ENCODE results near the gene USP30. TPM values are rescaled to one million over a fixed set of nuclear protein-coding genes. Genes with fewer than 3 reads are reported as not detected.
A peak's percentile ranks its signal among the peaks of the same experiment; 100 is the strongest.

USP30 gene
- total RNA-seq, 1 experiment from 2014 or later, result 12.5 TPM

DNA sequence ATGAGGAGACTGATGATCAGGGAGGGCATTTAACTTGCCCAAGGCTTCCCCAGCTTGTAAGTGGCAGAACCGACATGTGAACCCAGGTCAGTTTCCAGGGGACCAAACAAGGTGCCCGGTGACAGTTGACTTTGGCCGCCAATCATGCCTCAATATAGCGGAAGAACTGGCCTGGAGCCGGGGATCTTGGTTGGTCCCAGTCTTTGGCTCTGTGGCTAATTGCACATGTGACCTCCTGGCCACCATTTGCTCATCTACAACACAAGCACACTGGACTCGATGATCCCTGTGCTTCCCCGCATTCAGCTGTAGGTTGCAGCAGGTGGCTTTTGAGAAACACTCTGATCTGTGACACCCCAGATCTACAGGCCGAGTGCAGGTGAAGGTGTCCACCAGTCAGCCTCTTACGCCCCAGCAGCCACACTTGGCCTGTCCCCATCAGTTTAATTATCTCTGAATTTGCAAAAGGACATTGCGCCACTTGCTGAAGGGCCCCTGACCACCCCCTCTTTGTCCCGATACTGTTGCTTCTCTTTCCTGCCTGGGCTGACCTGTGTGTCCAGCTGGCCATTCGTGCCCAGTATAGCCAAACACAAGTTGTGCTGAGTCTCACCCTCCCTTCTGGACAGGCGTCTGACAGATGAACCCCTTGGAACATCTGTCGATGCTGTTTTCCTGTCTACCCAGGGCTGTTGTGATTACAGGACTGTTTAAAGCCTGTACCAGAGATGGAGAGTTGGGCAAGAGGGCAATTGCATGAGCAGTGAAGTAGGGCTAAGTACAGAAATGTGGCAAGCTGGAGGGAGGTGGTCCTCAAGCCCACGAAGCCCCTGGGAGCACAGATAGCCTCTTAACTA is 78.1 kb downstream of the USP30 start:
- no peak for DNase-seq
- H3K79me2 ChIP-seq (ENCODE audit: low read depth), result no peaks in the 10 kb centered on the region
- no peaks in the 10 kb centered on the region for H3K9me2 ChIP-seq (ENCODE audit: insufficient read depth)
- ChIA-PET POLR2A (ENCODE audit: unreplicated experiment) (no interaction called here), CTCF (interaction anchor here (0.9 kb wide), 1 partner anchor 19 kb away, joined by 3 read pairs; no protein-coding TSS in a partner anchor)
- H3K9me3 ChIP-seq (ENCODE audit: insufficient read depth, low read depth), result no peaks in the 10 kb centered on the region
- BruUV-seq (replicated peaks), result no TSS peak
- H3K36me3 ChIP-seq (ENCODE audit: low read depth), result no peaks in the 10 kb centered on the region
- H3K4me2 ChIP-seq, result no peak overlapping the region
- 0 out of 2 replicates have a peak, but pooled peaks cover 4% of the 10 kb centered on the region for H3K4me1 ChIP-seq (replicated peaks; ENCODE audit: insufficient read depth)
- intact Hi-C loops (cut with micrococcal nuclease; ENCODE audit: unreplicated experiment), result no loop called here
- peaks cover 31% of the 10 kb centered on the region for H3K27me3 ChIP-seq (ENCODE audit: insufficient read depth, low read depth)
- no peak overlapping the region for H2AFZ ChIP-seq
- no peak overlapping the region for H3K27ac ChIP-seq
- H3F3A ChIP-seq (ENCODE audit: insufficient read depth, low read depth), result no peaks in the 10 kb centered on the region
- H3K4me3 ChIP-seq, result no peak overlapping the region
- no peaks in the 10 kb centered on the region for H4K20me1 ChIP-seq (ENCODE audit: insufficient read depth)
- no peak for TF ChIP-seq EZH2 (IDR thresholded peaks at IDR 0.05; ENCODE audit: low read depth)
- TF ChIP-seq, protein P1, sequence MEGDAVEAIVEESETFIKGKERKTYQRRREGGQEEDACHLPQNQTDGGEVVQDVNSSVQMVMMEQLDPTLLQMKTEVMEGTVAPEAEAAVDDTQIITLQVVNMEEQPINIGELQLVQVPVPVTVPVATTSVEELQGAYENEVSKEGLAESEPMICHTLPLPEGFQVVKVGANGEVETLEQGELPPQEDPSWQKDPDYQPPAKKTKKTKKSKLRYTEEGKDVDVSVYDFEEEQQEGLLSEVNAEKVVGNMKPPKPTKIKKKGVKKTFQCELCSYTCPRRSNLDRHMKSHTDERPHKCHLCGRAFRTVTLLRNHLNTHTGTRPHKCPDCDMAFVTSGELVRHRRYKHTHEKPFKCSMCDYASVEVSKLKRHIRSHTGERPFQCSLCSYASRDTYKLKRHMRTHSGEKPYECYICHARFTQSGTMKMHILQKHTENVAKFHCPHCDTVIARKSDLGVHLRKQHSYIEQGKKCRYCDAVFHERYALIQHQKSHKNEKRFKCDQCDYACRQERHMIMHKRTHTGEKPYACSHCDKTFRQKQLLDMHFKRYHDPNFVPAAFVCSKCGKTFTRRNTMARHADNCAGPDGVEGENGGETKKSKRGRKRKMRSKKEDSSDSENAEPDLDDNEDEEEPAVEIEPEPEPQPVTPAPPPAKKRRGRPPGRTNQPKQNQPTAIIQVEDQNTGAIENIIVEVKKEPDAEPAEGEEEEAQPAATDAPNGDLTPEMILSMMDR (conservative IDR thresholded peaks at IDR 0.05), result no peak

DNA sequence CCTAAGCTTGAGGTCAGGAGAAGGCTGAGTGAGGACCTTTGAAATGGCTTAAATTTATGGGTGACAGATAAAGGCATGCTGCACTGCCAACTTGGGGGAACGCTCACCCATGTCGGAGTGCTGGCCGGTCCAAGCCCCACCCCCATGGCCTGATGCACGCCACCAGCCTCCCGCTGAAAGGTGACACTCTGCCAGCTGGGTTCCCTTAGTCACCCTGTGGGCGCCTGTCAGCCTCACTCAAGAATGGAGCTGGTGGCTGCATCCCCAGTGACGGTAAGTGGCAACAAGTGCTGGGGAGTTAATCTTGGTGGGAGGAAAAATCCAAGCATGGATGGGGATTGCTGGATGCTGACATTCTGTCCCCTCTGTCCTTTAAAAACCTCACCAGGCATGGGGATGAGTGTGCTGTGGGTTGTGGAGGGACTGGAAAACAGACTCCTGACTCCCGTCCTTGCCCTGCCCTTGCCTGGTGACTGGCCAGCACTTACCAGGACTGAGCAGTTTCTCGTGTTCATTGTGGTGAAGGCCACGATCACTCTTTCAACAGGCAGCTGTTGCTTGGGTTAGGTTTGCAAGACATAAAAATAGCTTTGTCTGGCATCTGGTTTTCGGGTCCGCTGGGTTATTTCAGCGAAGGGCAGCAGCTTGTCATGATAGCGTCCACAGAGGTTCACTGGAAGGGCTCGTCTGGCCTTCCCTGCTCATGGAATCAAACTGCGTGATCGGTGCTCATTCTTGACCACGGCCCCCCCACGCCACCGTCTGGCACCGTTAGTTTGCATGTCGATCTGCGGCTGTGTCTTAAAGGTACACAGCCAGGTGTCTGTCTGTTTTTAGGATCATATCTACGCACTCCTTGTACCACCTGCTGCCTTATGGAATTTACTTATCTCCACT is 79.0 kb downstream of the USP30 start:
- Histone ChIP-seq H3K4me2 (no peak overlapping the region), H3K4me3 (no peak overlapping the region), H3K36me3 (ENCODE audit: low read depth) (no peaks in the 10 kb centered on the region), H3F3A (ENCODE audit: insufficient read depth, low read depth) (no peaks in the 10 kb centered on the region), H2AFZ (no peak overlapping the region), H3K9me2 (ENCODE audit: insufficient read depth) (no peaks in the 10 kb centered on the region), H4K20me1 (ENCODE audit: insufficient read depth) (no peaks in the 10 kb centered on the region), H3K9me3 (ENCODE audit: insufficient read depth, low read depth) (no peaks in the 10 kb centered on the region), H3K27ac (no peak overlapping the region), H3K4me1 (replicated peaks; ENCODE audit: insufficient read depth) (0 out of 2 replicates have a peak, but pooled peaks cover 4% of the 10 kb centered on the region), H3K27me3 (ENCODE audit: insufficient read depth, low read depth) (peaks cover 31% of the 10 kb centered on the region), H3K79me2 (ENCODE audit: low read depth) (no peaks in the 10 kb centered on the region)
- BruUV-seq (replicated peaks), result no TSS peak
- no peak for TF ChIP-seq EZH2 (IDR thresholded peaks at IDR 0.05; ENCODE audit: low read depth)
- TF ChIP-seq, protein P1 (conservative IDR thresholded peaks at IDR 0.05), result no peak
- ChIA-PET POLR2A (ENCODE audit: unreplicated experiment) (no interaction called here), CTCF (interaction anchor here (0.9 kb wide), 1 partner anchor 19 kb away, joined by 3 read pairs; no protein-coding TSS in a partner anchor)
- intact Hi-C loops (cut with micrococcal nuclease; ENCODE audit: unreplicated experiment), result no loop called here
- DNase-seq, result peak in 1 of 2 experiments; percentile 47

DNA sequence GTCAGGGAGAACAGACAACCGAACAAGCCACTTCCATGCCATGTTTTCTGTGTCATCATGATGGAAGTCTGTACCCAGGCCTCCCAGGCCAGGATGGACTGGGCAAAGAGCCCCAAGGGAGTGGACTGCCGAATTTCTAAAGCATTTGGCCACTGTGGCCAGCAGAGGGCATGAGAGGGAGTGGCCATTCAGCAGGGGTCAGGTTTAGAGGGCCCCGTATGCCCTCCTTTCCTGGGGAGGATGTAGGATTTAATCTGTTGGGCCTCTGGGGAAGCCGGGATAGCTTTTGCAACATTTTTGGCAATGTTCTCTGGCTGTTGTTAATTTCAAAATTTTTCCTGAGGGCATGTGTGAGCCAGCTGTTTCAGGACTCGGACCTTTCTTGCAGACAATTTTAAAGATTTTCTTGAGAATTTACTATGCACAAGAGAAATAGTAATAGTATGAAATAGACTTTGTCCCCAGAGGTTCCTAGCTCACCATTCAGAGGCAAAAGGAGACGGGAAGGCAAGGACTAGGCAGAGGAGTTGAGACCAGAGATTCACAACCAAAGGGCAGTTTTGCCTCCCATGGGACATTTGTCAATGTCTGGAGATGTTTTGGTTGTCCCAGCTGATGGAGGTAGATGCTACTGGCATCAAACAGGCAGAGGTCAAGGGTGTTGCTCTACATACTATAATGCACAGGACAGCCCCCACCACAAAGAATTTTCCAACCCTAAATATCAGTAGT is 82.0 kb downstream of the USP30 start:
- Histone ChIP-seq H3K9me2 (ENCODE audit: insufficient read depth) (no peaks in the 10 kb centered on the region), H3K79me2 (ENCODE audit: low read depth) (no peaks in the 10 kb centered on the region), H3K4me2 (no peak overlapping the region), H2AFZ (no peak overlapping the region), H3K27ac (no peak overlapping the region), H3K4me3 (no peak overlapping the region), H3K27me3 (ENCODE audit: insufficient read depth, low read depth) (peaks cover 47% of the 10 kb centered on the region), H4K20me1 (ENCODE audit: insufficient read depth) (no peaks in the 10 kb centered on the region), H3F3A (ENCODE audit: insufficient read depth, low read depth) (no peaks in the 10 kb centered on the region), H3K4me1 (replicated peaks; ENCODE audit: insufficient read depth) (0 out of 2 replicates have a peak, but pooled peaks cover 4% of the 10 kb centered on the region), H3K9me3 (ENCODE audit: insufficient read depth, low read depth) (no peaks in the 10 kb centered on the region), H3K36me3 (ENCODE audit: low read depth) (no peaks in the 10 kb centered on the region)
- ChIA-PET POLR2A (ENCODE audit: unreplicated experiment) (no interaction called here), CTCF (no interaction called here)
- no TSS peak for BruUV-seq (replicated peaks)
- intact Hi-C loops (cut with micrococcal nuclease; ENCODE audit: unreplicated experiment), result no loop called here
- DNase-seq, result peak in 1 of 2 experiments; percentile 11
- no peak for TF ChIP-seq EZH2 (IDR thresholded peaks at IDR 0.05; ENCODE audit: low read depth)
- TF ChIP-seq, protein P1 (conservative IDR thresholded peaks at IDR 0.05), result peak; percentile 74
